Stomach (tissue), 4 donors: ENCODE measurements around the gene BOLA3.

Experiments
- CTCF ChIP-seq, 7 experiments: fragments of 450-650 bp in 4 of 7; fragments of 200-600 bp in 3 of 7; sonication (generic) in 3 of 7; IDR thresholded peaks; one replicate each; pipeline ENCODE4 v1.5.1; 2016 to 2019; ENCODE audit warnings: antibody characterized with exemption in 7 of 7, control low read depth in 2 of 7, mild to moderate bottlenecking in 1 of 7
- EP300 ChIP-seq: sonication (generic); formaldehyde crosslinking; IDR thresholded peaks from one replicate; pipeline ENCODE4 v1.6.1; 2017; ENCODE audit warnings: antibody characterized with exemption

- TF ChIP-seq EP300: no peak
- TF ChIP-seq CTCF (IDR thresholded peaks at IDR 0.05): no peak
Measured at GRCh38 chr2:74099835-74100234, 47.9 kb downstream of the BOLA3 start.
